Bronchial epithelial cell (primary cell): ENCODE results near the gene DNAJC5. TPM values are rescaled to one million over a fixed set of nuclear protein-coding genes. Genes with fewer than 3 reads are reported as not detected.

Experiments
- DNase-seq: peaks from one replicate; pipeline ENCODE4 v3.0.0-alpha.2; 2010; ENCODE audit warnings: low read depth
- FAIRE-seq: peaks from 2 replicates; lab custom pipeline; 2011; peaks lifted over from hg19 to GRCh38; lab: Jason Lieb, UNC
- H3K27me3 ChIP-seq: 2 replicates; pipeline ENCODE4 v1.5.1; 2011; ENCODE audit warnings: low read length; ENCODE audit not compliant: control insufficient read depth, insufficient read depth
- H3K36me3 ChIP-seq: 2 replicates; pipeline ENCODE4 v1.5.1; 2011; ENCODE audit warnings: low read length; ENCODE audit not compliant: control insufficient read depth, insufficient read depth
- H3K4me3 ChIP-seq: 2 replicates; pipeline ENCODE4 v1.5.1; 2011; ENCODE audit warnings: mild to moderate bottlenecking, low read depth, low read length, control low read depth
- CTCF ChIP-seq: IDR thresholded peaks from 2 replicates; pipeline ENCODE4 v1.5.1; 2011; ENCODE audit warnings: mild to moderate bottlenecking, moderate library complexity, low read length, control low read depth, inconsistent platforms; ENCODE audit not compliant: insufficient read depth, severe bottlenecking
- total RNA-seq: library from RNA; depleted of rRNA; stranded (reverse); fragments of >200 nt; gene quantifications from 2 replicates; pipeline ENCODE4 v1.2.1, GENCODE V29; 2014

Gene DNAJC5
- total RNA-seq, 1 donor from 2014 or later, result 121 TPM

GRCh38 chr20:63967330-63968135 is 72.6 kb downstream of the DNAJC5 start:
- FAIRE-seq (no peak), DNase-seq (no peak)
- no peak for TF ChIP-seq CTCF
- H3K4me3 ChIP-seq, result no peak overlapping the region
- H3K27me3 ChIP-seq, result no peaks in the 10 kb centered on the region
- H3K36me3 ChIP-seq, result peaks cover 19% of the 10 kb centered on the region

- no peak for TF ChIP-seq CTCF
- H3K36me3 ChIP-seq, result peaks cover 13% of the 10 kb centered on the region
- FAIRE-seq (no peak), DNase-seq (no peak)
- H3K27me3 ChIP-seq, result no peaks in the 10 kb centered on the region
- H3K4me3 ChIP-seq, result peak overlapping the region; percentile 51
Observed at GRCh38 chr20:63968136-63968927, 73.4 kb downstream of the DNAJC5 start.

- Histone ChIP-seq H3K4me3 (peak overlapping the region; percentile 51), H3K36me3 (peaks cover 7% of the 10 kb centered on the region), H3K27me3 (no peaks in the 10 kb centered on the region)
- no peak for DNase-seq
- TF ChIP-seq CTCF, result no peak
- FAIRE-seq, result no peak
Observed at GRCh38 chr20:63968928-63969760, 74.2 kb downstream of the DNAJC5 start.

GRCh38 chr20:63969838-63970713 is 75.2 kb downstream of the DNAJC5 start, which contains the start of gene ZNF512B:
Gene ZNF512B, minus strand, starts transcription at chr20:63969930. Its CDS starts 1,980 bp downstream, at chr20:63967950.
- FAIRE-seq (no peak), DNase-seq (no peak)
- H3K36me3 ChIP-seq, result peaks cover 7% of the 10 kb centered on the region
- TF ChIP-seq CTCF, result no peak
- H3K4me3 ChIP-seq, result peak within 1 kb of the TSS; percentile 51
- no peaks in the 10 kb centered on the region for H3K27me3 ChIP-seq
